ENCODE results near the gene DNAH5.

DNAH5 gene

GRCh38 chr5:13859270-13860065 is 85.0 kb downstream of the DNAH5 start:
- H3K4me3 ChIP-seq (ENCODE audit: control insufficient read depth, low read depth, low read length): no peak overlapping the region
- DNase-seq (ENCODE audit: low read depth): no peak
- no peak for TF ChIP-seq CTCF (conservative IDR thresholded peaks at IDR 0.05; ENCODE audit: control insufficient read depth, insufficient read depth, low read depth, low read length)

GRCh38 chr5:13843175-13843846 is 101.2 kb downstream of the DNAH5 start:
- no peak for DNase-seq (ENCODE audit: low read depth)
- no peak for TF ChIP-seq CTCF (conservative IDR thresholded peaks at IDR 0.05; ENCODE audit: control insufficient read depth, insufficient read depth, low read depth, low read length)
- H3K4me3 ChIP-seq (ENCODE audit: control insufficient read depth, low read depth, low read length): no peak overlapping the region

DNA sequence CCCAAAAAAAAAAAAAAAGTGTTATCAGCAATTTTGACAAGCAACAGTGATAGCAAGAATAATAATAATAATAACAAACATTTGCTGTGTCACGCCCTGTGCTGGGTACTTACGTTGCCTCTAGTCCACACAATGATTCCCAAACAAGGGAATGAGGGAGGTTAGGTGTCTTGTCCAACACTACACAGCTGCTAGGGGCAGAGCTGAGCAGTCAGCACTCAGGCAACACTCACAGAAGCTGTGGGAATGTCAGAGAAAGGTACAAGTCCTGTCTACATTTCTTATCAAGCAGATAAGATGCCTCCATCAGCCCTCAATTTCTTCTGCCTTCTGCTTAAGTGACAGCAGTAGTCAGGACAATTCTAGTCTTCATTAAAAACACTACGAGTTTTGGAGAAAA is 111.0 kb downstream of the DNAH5 start:
- no peak for DNase-seq (ENCODE audit: low read depth)
- H3K4me3 ChIP-seq (ENCODE audit: control insufficient read depth, low read depth, low read length): no peak overlapping the region
- TF ChIP-seq CTCF (conservative IDR thresholded peaks at IDR 0.05; ENCODE audit: control insufficient read depth, insufficient read depth, low read depth, low read length): no peak

- TF ChIP-seq CTCF (conservative IDR thresholded peaks at IDR 0.05; ENCODE audit: control insufficient read depth, insufficient read depth, low read depth, low read length): peak; percentile 1
- no peak overlapping the region for H3K4me3 ChIP-seq (ENCODE audit: control insufficient read depth, low read depth, low read length)
- DNase-seq (ENCODE audit: low read depth): peak; percentile 0
These were observed 113.1 kb downstream of the DNAH5 start for GRCh38 chr5:13831351-13831750.

- no peak for DNase-seq (ENCODE audit: low read depth)
- H3K4me3 ChIP-seq (ENCODE audit: control insufficient read depth, low read depth, low read length): no peak overlapping the region
- no peak for TF ChIP-seq CTCF (conservative IDR thresholded peaks at IDR 0.05; ENCODE audit: control insufficient read depth, insufficient read depth, low read depth, low read length)
These were observed 114.0 kb downstream of the DNAH5 start for GRCh38 chr5:13830536-13830935.

DNA sequence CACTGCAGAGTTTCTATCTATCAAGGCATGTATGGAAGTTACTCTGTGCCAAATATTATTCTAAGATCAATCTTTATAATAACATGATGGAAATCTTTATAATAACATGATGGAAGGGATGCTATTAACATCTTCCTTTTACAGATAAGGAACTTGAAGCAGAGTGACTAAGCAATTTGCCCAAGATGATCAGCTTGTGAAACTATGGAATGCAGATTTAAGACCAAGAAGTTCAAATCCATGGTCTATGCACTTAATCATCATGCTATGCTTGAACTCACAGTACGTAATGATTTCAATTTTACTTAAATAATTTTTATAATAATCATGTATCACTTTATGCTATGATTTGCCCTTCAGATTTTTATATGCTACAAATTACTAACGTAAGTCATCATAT is 123.1 kb downstream of the DNAH5 start:
- TF ChIP-seq CTCF (conservative IDR thresholded peaks at IDR 0.05; ENCODE audit: control insufficient read depth, insufficient read depth, low read depth, low read length): no peak
- no peak overlapping the region for H3K4me3 ChIP-seq (ENCODE audit: control insufficient read depth, low read depth, low read length)
- DNase-seq (ENCODE audit: low read depth): no peak

Data from fibroblast of mammary gland (primary cell).